Measurements from ENCODE around the gene CEACAM20. TPM values are rescaled to one million over a fixed set of nuclear protein-coding genes. Genes with fewer than 3 reads are reported as not detected.
"Not testable (repeated sequence)": the region's sequence is repeated elsewhere in the genome, so short reads cannot be mapped to it uniquely, and the experiment has no call there.

CEACAM20 gene
- total and polyA plus RNA-seq, 8 donors: 0.55 TPM; not detected in 7

DNA sequence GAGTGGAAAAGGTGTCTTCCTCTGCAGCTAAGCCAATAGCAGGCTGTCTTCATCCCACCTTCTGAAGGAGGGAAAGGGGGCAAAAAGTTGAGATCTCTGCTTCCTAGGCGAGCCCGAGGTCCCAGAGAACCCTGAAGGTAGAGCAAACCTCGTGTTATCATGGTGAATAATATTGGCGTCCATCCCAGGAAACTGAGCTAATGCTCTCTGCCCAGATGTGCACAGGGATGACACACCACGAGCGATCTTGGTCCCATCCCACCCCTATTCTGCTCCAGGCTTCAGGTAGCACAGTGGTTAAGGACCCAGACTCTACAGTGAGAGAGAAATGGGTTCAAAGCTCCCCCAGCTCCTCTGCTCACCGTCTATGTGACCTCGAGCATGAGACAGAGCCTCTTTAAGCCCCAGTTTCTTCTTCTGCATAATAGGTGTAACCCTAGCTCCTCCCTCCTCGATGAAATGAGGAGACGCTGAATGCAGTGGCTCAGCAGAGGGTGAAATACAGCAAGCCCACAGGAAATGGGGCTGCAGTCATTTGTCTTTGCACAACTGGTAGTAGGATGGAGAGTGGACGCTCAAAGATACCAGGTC, 9.9 kb upstream of the CEACAM20 start:
- peaks cover 0 to 21% (median 8%) of the 10 kb centered on the region in 4 donors for H3K9me3 ChIP-seq
- TF ChIP-seq, protein P1, sequence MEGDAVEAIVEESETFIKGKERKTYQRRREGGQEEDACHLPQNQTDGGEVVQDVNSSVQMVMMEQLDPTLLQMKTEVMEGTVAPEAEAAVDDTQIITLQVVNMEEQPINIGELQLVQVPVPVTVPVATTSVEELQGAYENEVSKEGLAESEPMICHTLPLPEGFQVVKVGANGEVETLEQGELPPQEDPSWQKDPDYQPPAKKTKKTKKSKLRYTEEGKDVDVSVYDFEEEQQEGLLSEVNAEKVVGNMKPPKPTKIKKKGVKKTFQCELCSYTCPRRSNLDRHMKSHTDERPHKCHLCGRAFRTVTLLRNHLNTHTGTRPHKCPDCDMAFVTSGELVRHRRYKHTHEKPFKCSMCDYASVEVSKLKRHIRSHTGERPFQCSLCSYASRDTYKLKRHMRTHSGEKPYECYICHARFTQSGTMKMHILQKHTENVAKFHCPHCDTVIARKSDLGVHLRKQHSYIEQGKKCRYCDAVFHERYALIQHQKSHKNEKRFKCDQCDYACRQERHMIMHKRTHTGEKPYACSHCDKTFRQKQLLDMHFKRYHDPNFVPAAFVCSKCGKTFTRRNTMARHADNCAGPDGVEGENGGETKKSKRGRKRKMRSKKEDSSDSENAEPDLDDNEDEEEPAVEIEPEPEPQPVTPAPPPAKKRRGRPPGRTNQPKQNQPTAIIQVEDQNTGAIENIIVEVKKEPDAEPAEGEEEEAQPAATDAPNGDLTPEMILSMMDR (IDR thresholded peaks at IDR 0.05): no peak
- TF ChIP-seq POLR2AphosphoS5 (IDR thresholded peaks at IDR 0.05) (no peak), POLR2A (IDR thresholded peaks at IDR 0.05) (no peak), EP300 (IDR thresholded peaks at IDR 0.05) (no peak)
- H3K36me3 ChIP-seq: no peaks in the 10 kb centered on the region
- no peak for DNase-seq
- intact Hi-C loops (cut with DNase I; ENCODE audit: low total_unique reads): no loop called here
- no peaks in the 10 kb centered on the region for H3K4me1 ChIP-seq
- H3K4me3 ChIP-seq: no peak overlapping the region
- 64 to 75% (median 71%) methylated on average over 11 of the region's 11 CpGs for WGBS, 5 donors
- no peak overlapping the region for H3K27ac ChIP-seq
- peaks cover 0 to 5% (median 0%) of the 10 kb centered on the region in 3 donors for H3K27me3 ChIP-seq

- H3K4me3 ChIP-seq; DNase-seq; H3K4me1 ChIP-seq; H3K36me3 ChIP-seq; H3K27ac ChIP-seq; intact Hi-C loops (cut with DNase I; ENCODE audit: low total_unique reads): not testable (repeated sequence)
- H3K9me3 ChIP-seq: peaks cover 0 to 21% (median 7%) of the 10 kb centered on the region in 4 donors
- WGBS, 5 donors: 32 to 56% (median 43%) methylated on average over 3 of the region's 3 CpGs
- H3K27me3 ChIP-seq: peaks cover 0 to 31% (median 0%) of the 10 kb centered on the region in 3 donors
Observed at GRCh38 chr19:44535361-44535760, 5.9 kb upstream of the CEACAM20 start.

GRCh38 chr19:44532819-44533218, 3.3 kb upstream of the CEACAM20 start:
- no peak overlapping the region for H3K27ac ChIP-seq
- intact Hi-C loops (cut with DNase I; ENCODE audit: low total_unique reads): no loop called here
- H3K4me1 ChIP-seq: no peaks in the 10 kb centered on the region
- no peak for DNase-seq
- TF ChIP-seq, protein P1 (IDR thresholded peaks at IDR 0.05): no peak
- TF ChIP-seq EP300 (IDR thresholded peaks at IDR 0.05): no peak
- no peak for TF ChIP-seq POLR2AphosphoS5 (IDR thresholded peaks at IDR 0.05)
- no peak for TF ChIP-seq POLR2A (IDR thresholded peaks at IDR 0.05)
- no peaks in the 10 kb centered on the region for H3K36me3 ChIP-seq
- WGBS, 5 donors: 63 to 78% (median 75%) methylated on average over 5 of the region's 5 CpGs
- H3K4me3 ChIP-seq: no peak overlapping the region
- H3K9me3 ChIP-seq: peaks cover 0 to 12% (median 5%) of the 10 kb centered on the region in 4 donors
- H3K27me3 ChIP-seq: peaks cover 0 to 43% (median 0%) of the 10 kb centered on the region in 3 donors

- intact Hi-C loops (cut with DNase I; ENCODE audit: low total_unique reads): no loop called here
- DNase-seq: no peak
- H3K27me3 ChIP-seq: peaks cover 0 to 47% (median 0%) of the 10 kb centered on the region in 3 donors
- no peaks in the 10 kb centered on the region for H3K4me1 ChIP-seq
- 59 to 76% (median 68%) methylated on average over 4 to 6 of the region's 6 CpGs for WGBS, 5 donors
- H3K27ac ChIP-seq: no peak overlapping the region
- TF ChIP-seq, protein P1 (IDR thresholded peaks at IDR 0.05): no peak
- TF ChIP-seq POLR2AphosphoS5 (IDR thresholded peaks at IDR 0.05) (no peak), EP300 (IDR thresholded peaks at IDR 0.05) (no peak), POLR2A (IDR thresholded peaks at IDR 0.05) (no peak)
- H3K4me3 ChIP-seq: no peak overlapping the region
- peaks cover 0 to 9% (median 4%) of the 10 kb centered on the region in 4 donors for H3K9me3 ChIP-seq
- no peaks in the 10 kb centered on the region for H3K36me3 ChIP-seq
Observed at GRCh38 chr19:44530777-44531176, 1.3 kb upstream of the CEACAM20 start.

DNA sequence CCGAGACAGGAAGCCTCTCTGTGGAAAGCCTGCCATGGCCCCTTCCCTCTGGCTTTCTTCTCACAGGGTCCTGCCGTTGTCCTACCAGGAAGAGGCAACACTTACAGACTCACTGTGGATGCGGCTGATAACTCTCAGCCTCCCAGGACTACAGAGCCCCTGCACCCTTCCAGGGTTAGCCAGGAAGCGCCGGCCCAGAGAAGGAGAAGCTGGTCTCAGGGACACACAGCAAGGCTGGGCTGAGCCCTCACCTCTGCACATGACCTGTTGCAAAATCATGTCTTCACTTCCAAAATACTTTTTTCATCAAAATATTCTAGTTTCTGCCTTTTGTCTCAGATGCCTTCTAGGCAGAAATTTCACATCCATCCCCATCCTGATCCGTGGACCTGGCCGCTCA, 1.9 kb downstream of the CEACAM20 start:
- Histone ChIP-seq H3K4me1 (no peaks in the 10 kb centered on the region), H3K9me3 (peaks cover 0 to 17% (median 6%) of the 10 kb centered on the region in 4 donors), H3K27me3 (peaks cover 0 to 49% (median 0%) of the 10 kb centered on the region in 3 donors), H3K4me3 (no peak overlapping the region), H3K36me3 (no peaks in the 10 kb centered on the region), H3K27ac (no peak overlapping the region)
- DNase-seq: no peak
- no peak for TF ChIP-seq POLR2A (IDR thresholded peaks at IDR 0.05)
- TF ChIP-seq EP300 (IDR thresholded peaks at IDR 0.05): no peak
- TF ChIP-seq, protein P1 (IDR thresholded peaks at IDR 0.05): no peak
- TF ChIP-seq POLR2AphosphoS5 (IDR thresholded peaks at IDR 0.05): no peak
- intact Hi-C loops (cut with DNase I; ENCODE audit: low total_unique reads): no loop called here
- WGBS, 5 donors: 80 to 90% (median 86%) methylated on average over 7 of the region's 7 CpGs

Data from stomach (tissue), 9 donors.